ENCODE results near the gene NCAN.
"Not testable (repeated sequence)": the region's sequence is repeated elsewhere in the genome, so short reads cannot be mapped to it uniquely, and the experiment has no call there.

Gene NCAN

GRCh38 chr19:19224852-19225494, 13.2 kb downstream of the NCAN start:
- peak; percentile 41 for DNase-seq (ENCODE audit: low read depth)

GRCh38 chr19:19226204-19226603, 14.4 kb downstream of the NCAN start:
- no peak for DNase-seq (ENCODE audit: low read depth)

- no peak for DNase-seq (ENCODE audit: low read depth)
Measured at GRCh38 chr19:19226663-19227062, 14.9 kb downstream of the NCAN start.

GRCh38 chr19:19227217-19227616, 15.5 kb downstream of the NCAN start:
- no peak for DNase-seq (ENCODE audit: low read depth)

- no peak for DNase-seq (ENCODE audit: low read depth)
Measured at GRCh38 chr19:19229701-19230100, 17.9 kb downstream of the NCAN start.

GRCh38 chr19:19230999-19231398, 19.2 kb downstream of the NCAN start:
- DNase-seq (ENCODE audit: low read depth): no peak

GRCh38 chr19:19232261-19232721, 20.5 kb downstream of the NCAN start:
- DNase-seq (ENCODE audit: low read depth): no peak

- no peak for DNase-seq (ENCODE audit: low read depth)
Measured at GRCh38 chr19:19234220-19234816, 22.6 kb downstream of the NCAN start.

GRCh38 chr19:19236173-19236572, 24.4 kb downstream of the NCAN start:
- no peak for DNase-seq (ENCODE audit: low read depth)

- DNase-seq (ENCODE audit: low read depth): no peak
Measured at GRCh38 chr19:19238126-19238894, 26.6 kb downstream of the NCAN start.

GRCh38 chr19:19239675-19240074, 27.9 kb downstream of the NCAN start:
- DNase-seq (ENCODE audit: low read depth): no peak

GRCh38 chr19:19240476-19240875, 28.7 kb downstream of the NCAN start:
- DNase-seq (ENCODE audit: low read depth): no peak

GRCh38 chr19:19250196-19250801, 38.5 kb downstream of the NCAN start:
- DNase-seq (ENCODE audit: low read depth): no peak

GRCh38 chr19:19253409-19253808, 41.7 kb downstream of the NCAN start:
- DNase-seq (ENCODE audit: low read depth): not testable (repeated sequence)

- no peak for DNase-seq (ENCODE audit: low read depth)
Measured at GRCh38 chr19:19256072-19256969, 44.6 kb downstream of the NCAN start.

- no peak for DNase-seq (ENCODE audit: low read depth)
Measured at GRCh38 chr19:19257137-19257536, 45.4 kb downstream of the NCAN start.

GRCh38 chr19:19257836-19258588, 46.3 kb downstream of the NCAN start:
- no peak for DNase-seq (ENCODE audit: low read depth)

GRCh38 chr19:19258589-19259338, 47.0 kb downstream of the NCAN start:
- no peak for DNase-seq (ENCODE audit: low read depth)

- DNase-seq (ENCODE audit: low read depth): no peak
Measured at GRCh38 chr19:19259741-19260140, 48.0 kb downstream of the NCAN start.
